DND-41 (cell line): ENCODE measurements around the gene YWHAQ.

Experiments
- CTCF ChIP-seq: IDR thresholded peaks from 2 replicates; pipeline ENCODE4 v1.5.1; 2012; ENCODE audit warnings: borderline replicate concordance, low read length, moderate library complexity, mild to moderate bottlenecking; ENCODE audit not compliant: poor library complexity, severe bottlenecking; ENCODE audit errors: extremely low read depth
- EZH2 ChIP-seq: IDR thresholded peaks from 3 replicates; pipeline ENCODE4 v1.6.1; 2012; ENCODE audit warnings: borderline replicate concordance, low read depth, mild to moderate bottlenecking, moderate library complexity, low read length, inconsistent platforms; ENCODE audit not compliant: severe bottlenecking

- TF ChIP-seq CTCF (no peak), EZH2 (no peak)
Measured at GRCh38 chr2:9617749-9618148, 13.0 kb downstream of the YWHAQ start.
